ENCODE results near the gene MOGAT3. TPM values are rescaled to one million over a fixed set of nuclear protein-coding genes. Genes with fewer than 3 reads are reported as not detected.

MOGAT3 gene
- total RNA-seq, 4 donors from 2014 or later = 0.17 TPM; not detected in 3

DNA sequence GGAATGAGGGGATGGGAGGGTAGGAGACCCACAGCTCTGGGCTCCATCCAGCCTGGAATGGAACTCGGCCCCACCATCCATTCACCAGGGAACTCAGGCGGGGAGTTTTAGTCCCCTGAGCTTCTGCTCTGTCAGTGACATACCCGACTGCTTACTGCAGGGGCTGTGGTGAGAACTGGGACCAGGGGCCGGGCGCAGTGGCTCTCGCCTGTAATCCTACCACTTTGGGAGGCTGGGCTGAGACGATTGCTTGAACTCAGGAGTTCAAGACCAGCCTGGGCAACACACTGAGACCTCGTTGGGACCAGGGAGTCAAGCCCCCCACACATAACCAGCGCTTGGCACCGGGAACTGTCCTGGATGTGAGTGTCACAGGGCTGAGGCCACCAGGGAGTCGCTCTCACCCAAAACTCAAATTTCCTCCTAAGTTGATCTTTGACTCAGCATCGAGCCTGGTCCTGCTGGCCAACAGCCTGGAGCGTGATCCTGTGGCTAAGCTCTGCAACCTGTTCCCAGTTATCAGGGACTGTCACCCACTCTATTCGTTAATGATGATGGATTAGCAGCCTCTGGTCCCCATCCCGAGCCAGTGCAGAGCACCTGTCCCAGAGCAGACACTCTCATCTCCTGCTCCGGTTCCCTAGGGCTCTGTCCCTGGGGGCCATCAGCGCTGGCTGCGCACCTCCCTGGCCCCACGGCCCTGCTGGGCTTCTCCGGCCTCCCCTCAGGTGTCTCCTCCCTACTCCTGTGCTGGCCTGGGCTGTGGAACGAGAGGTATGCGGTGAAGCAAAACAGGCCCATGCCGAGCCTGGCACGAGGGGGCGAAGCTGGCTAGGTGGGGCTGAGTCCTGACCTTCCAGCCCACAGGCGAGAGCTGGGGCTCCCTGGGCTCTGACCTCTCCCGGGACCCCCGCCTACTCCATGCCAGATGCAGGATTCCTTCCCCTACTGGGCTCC lies 37.7 kb upstream of the MOGAT3 start:
- intact Hi-C loops (cut with DNase I) = no loop called here
- no peaks in the 10 kb centered on the region for H3K27me3 ChIP-seq
- TF ChIP-seq POLR2AphosphoS5 (IDR thresholded peaks at IDR 0.05) (no peak), EP300 (IDR thresholded peaks at IDR 0.05) (no peak), POLR2A (IDR thresholded peaks at IDR 0.05; ENCODE audit: low read depth) (no peak)
- TF ChIP-seq, protein P1, sequence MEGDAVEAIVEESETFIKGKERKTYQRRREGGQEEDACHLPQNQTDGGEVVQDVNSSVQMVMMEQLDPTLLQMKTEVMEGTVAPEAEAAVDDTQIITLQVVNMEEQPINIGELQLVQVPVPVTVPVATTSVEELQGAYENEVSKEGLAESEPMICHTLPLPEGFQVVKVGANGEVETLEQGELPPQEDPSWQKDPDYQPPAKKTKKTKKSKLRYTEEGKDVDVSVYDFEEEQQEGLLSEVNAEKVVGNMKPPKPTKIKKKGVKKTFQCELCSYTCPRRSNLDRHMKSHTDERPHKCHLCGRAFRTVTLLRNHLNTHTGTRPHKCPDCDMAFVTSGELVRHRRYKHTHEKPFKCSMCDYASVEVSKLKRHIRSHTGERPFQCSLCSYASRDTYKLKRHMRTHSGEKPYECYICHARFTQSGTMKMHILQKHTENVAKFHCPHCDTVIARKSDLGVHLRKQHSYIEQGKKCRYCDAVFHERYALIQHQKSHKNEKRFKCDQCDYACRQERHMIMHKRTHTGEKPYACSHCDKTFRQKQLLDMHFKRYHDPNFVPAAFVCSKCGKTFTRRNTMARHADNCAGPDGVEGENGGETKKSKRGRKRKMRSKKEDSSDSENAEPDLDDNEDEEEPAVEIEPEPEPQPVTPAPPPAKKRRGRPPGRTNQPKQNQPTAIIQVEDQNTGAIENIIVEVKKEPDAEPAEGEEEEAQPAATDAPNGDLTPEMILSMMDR (IDR thresholded peaks at IDR 0.05) = no peak
- 61% methylated on average over 23 of the region's 28 CpGs for WGBS
- no peaks in the 10 kb centered on the region for H3K9me3 ChIP-seq
- H3K27ac ChIP-seq (replicated peaks in 1 of 4) = peak overlapping the region; percentile 74 to 98 (median 80)
- peaks cover 56 to 67% (median 64%) of the 10 kb centered on the region in 4 donors for H3K4me1 ChIP-seq
- peaks cover 6 to 46% (median 35%) of the 10 kb centered on the region in 4 donors for H3K36me3 ChIP-seq
- DNase-seq (ENCODE audit: extremely low spot score) = no peak
- H3K4me3 ChIP-seq = peak overlapping the region; percentile 12 to 52 (median 38)

DNA sequence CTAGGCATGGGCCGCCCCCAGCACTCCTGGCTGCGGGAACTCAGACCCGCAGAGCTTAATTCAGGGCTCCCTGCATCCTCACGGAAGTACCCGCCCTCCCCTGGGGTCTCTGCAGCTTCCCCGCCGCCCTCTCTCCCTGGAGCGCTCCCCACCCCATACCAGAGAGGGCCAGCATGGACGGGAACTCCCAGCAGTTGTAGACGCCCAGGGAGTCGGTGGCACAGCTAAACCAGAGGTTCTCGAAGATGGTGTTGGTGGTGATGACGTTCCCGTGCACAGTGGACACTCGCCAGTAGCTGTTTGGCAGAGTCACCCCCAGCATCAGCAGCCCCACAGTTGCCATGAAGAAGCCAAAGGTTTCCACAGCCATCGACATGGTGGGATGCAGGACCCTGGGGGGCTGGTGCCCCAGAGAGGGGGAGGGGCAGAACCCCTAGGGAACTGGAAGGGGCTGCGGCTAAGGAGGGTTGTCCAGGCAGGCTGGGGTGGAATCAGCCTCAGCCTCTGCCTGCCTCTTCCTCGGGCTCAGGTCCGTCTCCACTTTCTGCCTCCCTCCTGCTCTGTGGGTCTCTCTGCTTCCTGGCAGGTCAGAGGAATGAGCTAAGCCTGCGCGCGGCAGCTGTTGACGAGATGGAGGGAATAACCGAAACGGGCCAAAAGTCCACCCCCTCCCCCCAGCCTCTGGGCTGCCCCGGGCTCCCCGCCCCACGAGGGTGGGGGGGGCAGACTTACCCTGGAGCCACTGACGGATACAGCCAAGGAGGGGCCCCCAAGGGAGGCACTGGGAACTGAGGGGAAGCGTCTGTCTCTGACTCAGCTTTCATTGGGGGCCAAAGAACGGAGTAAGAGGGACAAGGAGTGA lies 36.6 kb upstream of the MOGAT3 start, which contains the start of gene CLDN15:
Gene CLDN15, minus strand, starts transcription at position 597 of the 862 bp plus-strand sequence. Its CDS starts 221 bp downstream, at position 376.
- peak; percentile 93 for DNase-seq (ENCODE audit: extremely low spot score)
- Histone ChIP-seq H3K36me3 (peaks cover 6 to 46% (median 35%) of the 10 kb centered on the region in 4 donors), H3K4me3 (peak within 1 kb of the TSS; percentile 12 to 52 (median 38)), H3K27me3 (peaks cover 0 to 3% (median 0%) of the 10 kb centered on the region in 4 donors), H3K9me3 (no peaks in the 10 kb centered on the region), H3K27ac (replicated peaks in 1 of 4) (peak within 1 kb of the TSS; percentile 74 to 98 (median 80)), H3K4me1 (peaks cover 47 to 61% (median 58%) of the 10 kb centered on the region in 4 donors)
- intact Hi-C loops (cut with DNase I) = no loop called here
- TF ChIP-seq POLR2A (IDR thresholded peaks at IDR 0.05; ENCODE audit: low read depth) (no peak), POLR2AphosphoS5 (IDR thresholded peaks at IDR 0.05) (peak; percentile 55 to 66), EP300 (IDR thresholded peaks at IDR 0.05) (no peak)
- TF ChIP-seq, protein P1 (IDR thresholded peaks at IDR 0.05) = no peak
- WGBS = 23% methylated on average over 6 of the region's 31 CpGs

DNA sequence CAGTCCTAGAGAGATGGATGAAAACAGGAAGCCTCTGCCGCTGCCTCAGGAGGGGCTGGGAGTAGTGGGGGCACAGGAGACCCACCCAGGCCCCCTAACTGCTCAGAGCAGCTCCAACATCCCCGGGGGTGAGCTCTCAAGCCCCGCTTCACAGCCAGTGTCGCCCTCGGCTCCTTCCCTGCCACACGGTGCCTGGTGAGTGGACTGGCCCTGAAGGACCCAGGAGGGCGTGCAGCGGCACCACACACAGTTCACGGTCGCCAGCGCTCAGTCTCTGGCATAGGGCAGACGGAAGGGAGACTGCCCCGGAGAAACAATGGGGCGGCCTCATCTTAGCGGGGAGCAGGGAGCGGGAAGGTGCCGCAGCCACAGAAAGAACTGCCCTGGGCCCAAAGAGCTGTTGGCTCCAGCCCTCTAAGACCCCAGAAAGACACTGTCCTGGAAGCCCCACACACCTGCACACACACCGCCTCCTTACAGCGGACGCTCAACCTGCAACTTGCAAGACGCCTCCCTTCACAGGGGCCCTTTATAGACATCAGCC lies 35.5 kb upstream of the MOGAT3 start:
- Histone ChIP-seq H3K36me3 (peaks cover 6 to 52% (median 38%) of the 10 kb centered on the region in 4 donors), H3K27ac (replicated peaks in 1 of 4) (peak overlapping the region in 2 of 4 donors; percentile 80 to 98), H3K27me3 (peaks cover 0 to 7% (median 0%) of the 10 kb centered on the region in 4 donors), H3K9me3 (no peaks in the 10 kb centered on the region), H3K4me3 (peak overlapping the region in 2 of 4 donors; percentile 31 to 36), H3K4me1 (peaks cover 54 to 64% (median 62%) of the 10 kb centered on the region in 4 donors)
- intact Hi-C loops (cut with DNase I) = no loop called here
- no peak for TF ChIP-seq EP300 (IDR thresholded peaks at IDR 0.05)
- no peak for TF ChIP-seq POLR2AphosphoS5 (IDR thresholded peaks at IDR 0.05)
- TF ChIP-seq, protein P1 (IDR thresholded peaks at IDR 0.05) = no peak
- TF ChIP-seq POLR2A (IDR thresholded peaks at IDR 0.05; ENCODE audit: low read depth) = no peak
- no CpG with 5 or more reads among the region's 21 CpGs for WGBS
- DNase-seq (ENCODE audit: extremely low spot score) = no peak

DNA sequence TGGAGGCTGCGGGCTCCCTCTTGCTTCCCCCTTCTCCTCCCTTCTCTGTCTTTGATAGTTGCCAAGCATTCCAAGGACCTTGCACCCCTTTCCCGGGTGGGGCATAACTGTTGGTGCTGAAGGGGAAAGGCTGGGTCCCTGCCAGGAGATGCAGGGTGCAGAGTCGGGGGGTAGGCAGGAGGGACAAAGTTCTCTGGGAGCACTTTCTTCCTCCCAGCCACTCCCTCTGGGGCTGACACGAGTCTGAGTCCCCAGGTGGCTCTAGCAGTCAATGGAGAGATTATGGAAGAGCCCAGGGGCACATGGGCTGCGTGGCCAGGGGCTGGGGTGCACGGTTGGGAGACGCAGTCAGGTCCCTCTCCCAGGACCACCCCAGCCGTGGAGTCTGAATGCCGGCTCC lies 34.7 kb upstream of the MOGAT3 start:
- Histone ChIP-seq H3K27me3 (peaks cover 0 to 7% (median 0%) of the 10 kb centered on the region in 4 donors), H3K36me3 (peaks cover 6 to 53% (median 31%) of the 10 kb centered on the region in 4 donors), H3K9me3 (no peaks in the 10 kb centered on the region), H3K4me3 (no peak overlapping the region), H3K27ac (replicated peaks in 1 of 4) (no peak overlapping the region), H3K4me1 (peaks cover 48 to 56% (median 55%) of the 10 kb centered on the region in 4 donors)
- WGBS = 83% methylated on average over 8 of the region's 9 CpGs
- intact Hi-C loops (cut with DNase I) = no loop called here
- DNase-seq (ENCODE audit: extremely low spot score) = no peak
- TF ChIP-seq EP300 (IDR thresholded peaks at IDR 0.05) (no peak), POLR2A (IDR thresholded peaks at IDR 0.05; ENCODE audit: low read depth) (no peak), POLR2AphosphoS5 (IDR thresholded peaks at IDR 0.05) (no peak)
- TF ChIP-seq, protein P1 (IDR thresholded peaks at IDR 0.05) = no peak
